NCI-H146 treated with DMSO at 0.1 percent for 48 hours (cell line): Measurements from ENCODE around the gene NDST4.

Source experiments
- DNase-seq: peaks from one replicate; lab custom pipeline; 2025; ENCODE audit not compliant: unreplicated experiment; lab: John Stamatoyannopoulos, UW

Gene NDST4

GRCh38 chr4:114911111-114911510 lies 202.3 kb downstream of the NDST4 start:
- no peak for DNase-seq

GRCh38 chr4:114907568-114907967 lies 205.9 kb downstream of the NDST4 start:
- DNase-seq, result no peak

- no peak for DNase-seq
Observed at GRCh38 chr4:114905017-114905416, 208.4 kb downstream of the NDST4 start.

DNA sequence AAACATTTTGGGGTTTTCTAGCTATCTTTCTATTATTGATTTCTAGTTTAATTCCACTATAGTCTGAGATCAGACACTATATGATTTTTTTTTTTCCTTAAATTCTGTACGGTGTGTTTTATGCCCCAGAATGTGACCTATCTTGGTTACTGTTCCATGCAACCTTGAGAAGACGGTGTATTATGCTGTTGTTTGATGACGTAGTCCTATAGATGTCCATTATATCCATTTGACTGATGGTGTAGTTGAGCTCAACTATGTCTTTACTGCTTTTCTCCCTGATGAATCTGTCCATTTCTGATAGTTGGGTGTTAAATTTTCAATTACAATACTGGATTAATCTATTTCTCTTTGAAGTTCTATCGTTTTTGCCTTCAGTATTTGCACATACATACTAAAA lies 212.5 kb downstream of the NDST4 start:
- no peak for DNase-seq

GRCh38 chr4:114890773-114891172 lies 222.6 kb downstream of the NDST4 start:
- no peak for DNase-seq

DNA sequence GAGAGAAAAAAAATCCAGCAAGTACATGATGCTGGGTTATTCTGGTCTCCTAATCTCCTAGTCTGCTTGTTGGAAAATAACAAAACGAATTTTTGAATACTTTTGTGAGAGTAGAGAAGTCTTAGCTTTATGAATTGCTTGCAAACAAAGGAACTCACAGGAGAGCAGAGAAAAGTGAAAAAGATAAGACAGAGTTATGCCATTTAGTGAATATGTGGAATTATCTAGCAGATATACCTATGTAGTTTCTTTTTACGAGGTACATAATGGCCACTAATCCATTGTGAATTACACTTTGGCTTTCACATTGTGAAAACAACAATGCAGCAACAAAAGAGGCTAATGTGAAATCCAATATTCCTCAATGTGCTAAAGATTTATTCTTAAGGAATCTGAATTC lies 226.7 kb downstream of the NDST4 start:
- no peak for DNase-seq

GRCh38 chr4:114883641-114884040 lies 229.8 kb downstream of the NDST4 start:
- DNase-seq, result no peak

DNA sequence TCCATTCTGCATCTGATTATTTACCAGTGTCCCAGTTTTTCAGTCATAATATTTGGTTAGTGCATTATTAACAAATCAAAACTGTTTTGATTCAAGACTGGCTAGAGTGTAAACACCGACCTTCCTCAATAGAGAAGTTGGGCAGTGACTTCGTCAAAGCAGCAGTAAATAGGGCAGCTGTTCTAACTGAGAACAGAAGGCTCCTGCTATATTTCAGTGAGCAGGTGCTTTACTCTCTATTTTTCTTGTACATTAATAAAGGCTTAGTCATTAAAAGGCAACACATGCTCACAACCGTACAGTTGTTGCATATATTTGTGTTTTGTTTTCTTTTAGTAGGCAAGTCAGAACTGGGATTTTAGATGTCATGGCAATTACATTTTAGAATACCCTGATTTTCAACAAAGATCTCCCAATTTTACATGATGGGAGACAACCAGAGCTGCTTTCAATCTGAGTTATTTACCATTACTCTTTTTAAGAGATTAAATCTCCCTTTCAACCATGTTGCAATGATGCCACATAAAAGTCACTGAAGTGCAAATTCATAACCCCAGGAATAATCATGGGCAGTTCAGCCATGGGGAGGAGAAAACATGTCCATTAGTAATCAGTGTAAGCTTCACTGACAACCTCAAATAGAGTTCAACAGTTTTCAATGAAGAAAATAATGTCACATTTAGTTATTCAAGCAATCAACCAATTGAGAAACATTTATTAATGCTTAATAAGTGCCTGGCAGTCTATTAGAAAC lies 233.3 kb downstream of the NDST4 start:
- DNase-seq, result peak; percentile 46

GRCh38 chr4:114875630-114876029 lies 237.8 kb downstream of the NDST4 start:
- DNase-seq, result no peak

DNA sequence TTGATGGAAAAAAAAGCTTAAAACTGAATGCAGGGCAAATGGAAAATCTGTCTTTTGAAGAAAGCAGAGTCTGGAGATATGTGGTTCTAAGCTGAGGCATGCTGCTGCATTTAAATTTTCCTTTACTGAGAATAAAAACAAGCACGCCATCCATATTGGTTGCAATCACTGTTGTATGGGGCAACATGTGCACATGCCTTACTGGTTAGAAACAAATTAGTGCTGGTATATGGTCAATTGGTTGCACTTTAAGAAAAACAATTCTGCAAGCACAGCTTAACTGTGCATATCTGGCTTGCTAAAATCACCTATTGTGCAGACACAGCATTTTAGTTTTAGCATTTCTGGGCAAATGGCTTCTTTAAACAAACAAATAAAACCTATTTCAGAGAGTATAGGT lies 239.1 kb downstream of the NDST4 start:
- DNase-seq, result no peak

GRCh38 chr4:114870987-114871386 lies 242.4 kb downstream of the NDST4 start:
- DNase-seq, result no peak

GRCh38 chr4:114866901-114867670 lies 246.3 kb downstream of the NDST4 start:
- DNase-seq, result no peak

- DNase-seq, result no peak
Observed at GRCh38 chr4:114864060-114864459, 249.4 kb downstream of the NDST4 start.

GRCh38 chr4:114860786-114861185 lies 252.6 kb downstream of the NDST4 start:
- no peak for DNase-seq

GRCh38 chr4:114857831-114858230 lies 255.6 kb downstream of the NDST4 start:
- no peak for DNase-seq

DNA sequence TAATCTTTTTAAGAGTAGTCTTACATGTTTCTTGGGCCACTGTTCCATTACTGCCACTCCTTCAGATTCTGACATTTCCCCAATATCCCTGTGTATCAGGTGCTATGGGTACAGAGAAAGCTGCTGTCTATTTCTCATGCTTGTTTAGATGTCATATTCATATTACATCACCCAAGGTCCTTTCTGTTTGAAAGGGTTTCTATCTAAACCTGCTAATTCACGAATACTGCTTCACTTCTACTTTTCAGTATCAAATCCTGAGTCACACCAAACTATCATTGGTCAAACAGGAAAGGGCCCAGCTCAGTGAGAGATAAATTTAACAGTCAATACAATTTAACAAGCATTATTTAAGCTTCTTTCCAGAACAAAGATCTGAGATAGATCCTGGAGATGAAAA lies 273.4 kb downstream of the NDST4 start:
- DNase-seq, result no peak

- no peak for DNase-seq
Observed at GRCh38 chr4:114830628-114831027, 282.8 kb downstream of the NDST4 start.

DNA sequence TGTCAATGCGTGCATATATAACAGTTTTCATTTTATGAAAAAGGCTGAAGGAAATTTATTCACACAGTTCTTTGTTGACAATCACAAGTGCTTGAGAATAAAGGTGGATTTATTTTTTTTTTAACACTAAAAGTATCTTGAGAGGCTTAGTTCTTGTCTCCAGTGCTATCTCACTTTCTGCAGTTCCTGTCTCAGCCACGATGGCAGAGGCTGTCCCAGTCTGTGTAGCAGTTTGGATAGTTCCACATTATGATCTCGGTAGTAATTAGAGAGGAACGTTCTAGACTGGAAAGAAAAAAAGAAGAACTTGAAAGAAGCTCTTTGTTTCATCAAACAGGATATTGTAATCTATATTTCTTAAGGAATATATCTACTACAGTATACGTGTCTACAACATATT lies 285.8 kb downstream of the NDST4 start:
- no peak for DNase-seq

- no peak for DNase-seq
Observed at GRCh38 chr4:114815760-114816159, 297.7 kb downstream of the NDST4 start.

DNA sequence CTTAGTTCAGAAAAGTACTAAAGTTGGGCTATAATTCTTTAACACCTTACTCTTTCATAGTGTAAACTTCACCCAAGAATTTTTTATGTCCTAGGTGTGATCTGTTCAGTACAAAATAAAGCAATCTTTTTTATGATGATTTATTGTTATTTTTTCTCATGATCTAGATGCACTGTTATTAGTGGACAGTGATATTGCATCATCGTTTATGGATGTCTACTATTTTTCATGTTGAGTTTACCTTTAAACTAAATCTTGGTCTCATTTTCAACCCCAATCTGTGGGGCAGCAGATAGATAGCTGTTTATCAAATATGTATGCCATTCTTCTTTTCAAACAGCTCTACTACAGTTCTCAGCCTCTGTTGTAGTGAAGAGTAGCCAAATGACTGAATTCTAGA lies 299.5 kb downstream of the NDST4 start:
- no peak for DNase-seq

DNA sequence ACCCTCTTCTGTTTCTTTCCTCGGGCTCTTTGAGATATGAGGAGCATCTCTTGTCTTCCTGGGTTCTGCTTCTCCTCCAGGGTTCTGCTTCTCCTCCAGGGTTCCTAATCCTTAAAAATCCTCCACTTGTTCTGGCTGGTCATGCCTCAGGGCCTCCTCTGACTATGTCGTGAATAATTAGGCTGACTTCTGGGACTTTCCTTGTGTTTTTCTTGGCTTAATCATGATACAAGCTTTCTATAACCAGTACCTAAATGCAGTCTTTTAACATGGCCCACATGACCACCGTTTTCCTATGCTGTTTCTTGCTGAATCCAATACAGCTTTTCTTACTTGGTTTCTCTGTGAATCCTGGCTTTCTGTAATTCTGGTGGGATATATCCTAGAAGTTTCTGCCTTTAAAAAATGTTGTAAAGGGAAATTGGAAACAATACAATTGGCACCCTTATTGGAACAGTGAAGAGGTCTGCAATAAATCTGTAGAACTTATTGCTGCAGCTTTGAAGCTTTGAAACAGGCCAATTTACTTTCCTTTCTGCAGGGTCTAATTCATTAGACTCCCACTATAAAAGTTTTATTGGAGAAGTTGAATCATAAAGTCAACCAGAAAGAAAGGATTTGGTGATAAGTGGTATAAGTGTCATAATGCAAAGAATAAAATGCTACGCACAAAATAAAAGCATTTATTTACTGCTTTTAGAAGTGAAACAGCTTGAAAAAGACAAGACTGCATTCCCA lies 301.7 kb downstream of the NDST4 start:
- no peak for DNase-seq
